ENCODE results near the gene SLC7A1. TPM values are rescaled to one million over a fixed set of nuclear protein-coding genes. Genes with fewer than 3 reads are reported as not detected.

Gene SLC7A1
- total RNA-seq, 1 donor from 2014 or later: 20.0 TPM

GRCh38 chr13:29520671-29521070 is 74.8 kb downstream of the SLC7A1 start:
- TF ChIP-seq, protein P1, sequence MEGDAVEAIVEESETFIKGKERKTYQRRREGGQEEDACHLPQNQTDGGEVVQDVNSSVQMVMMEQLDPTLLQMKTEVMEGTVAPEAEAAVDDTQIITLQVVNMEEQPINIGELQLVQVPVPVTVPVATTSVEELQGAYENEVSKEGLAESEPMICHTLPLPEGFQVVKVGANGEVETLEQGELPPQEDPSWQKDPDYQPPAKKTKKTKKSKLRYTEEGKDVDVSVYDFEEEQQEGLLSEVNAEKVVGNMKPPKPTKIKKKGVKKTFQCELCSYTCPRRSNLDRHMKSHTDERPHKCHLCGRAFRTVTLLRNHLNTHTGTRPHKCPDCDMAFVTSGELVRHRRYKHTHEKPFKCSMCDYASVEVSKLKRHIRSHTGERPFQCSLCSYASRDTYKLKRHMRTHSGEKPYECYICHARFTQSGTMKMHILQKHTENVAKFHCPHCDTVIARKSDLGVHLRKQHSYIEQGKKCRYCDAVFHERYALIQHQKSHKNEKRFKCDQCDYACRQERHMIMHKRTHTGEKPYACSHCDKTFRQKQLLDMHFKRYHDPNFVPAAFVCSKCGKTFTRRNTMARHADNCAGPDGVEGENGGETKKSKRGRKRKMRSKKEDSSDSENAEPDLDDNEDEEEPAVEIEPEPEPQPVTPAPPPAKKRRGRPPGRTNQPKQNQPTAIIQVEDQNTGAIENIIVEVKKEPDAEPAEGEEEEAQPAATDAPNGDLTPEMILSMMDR (IDR thresholded peaks at IDR 0.05; ENCODE audit: unreplicated experiment): no peak
- DNase-seq (ENCODE audit: low spot score in 2 of 2, unreplicated experiment in 2 of 2): no peak
- H3K36me3 Mint-ChIP-seq: peaks cover 17% of the 10 kb centered on the region
- peak overlapping the region; percentile 83 for H3K27ac Mint-ChIP-seq
- no peak overlapping the region for H3K4me3 Mint-ChIP-seq
- H3K4me1 Mint-ChIP-seq: peaks cover 13% of the 10 kb centered on the region
- no peaks in the 10 kb centered on the region for H3K9me3 Mint-ChIP-seq
- no peaks in the 10 kb centered on the region for H3K27me3 Mint-ChIP-seq (ENCODE audit: low read depth)

DNA sequence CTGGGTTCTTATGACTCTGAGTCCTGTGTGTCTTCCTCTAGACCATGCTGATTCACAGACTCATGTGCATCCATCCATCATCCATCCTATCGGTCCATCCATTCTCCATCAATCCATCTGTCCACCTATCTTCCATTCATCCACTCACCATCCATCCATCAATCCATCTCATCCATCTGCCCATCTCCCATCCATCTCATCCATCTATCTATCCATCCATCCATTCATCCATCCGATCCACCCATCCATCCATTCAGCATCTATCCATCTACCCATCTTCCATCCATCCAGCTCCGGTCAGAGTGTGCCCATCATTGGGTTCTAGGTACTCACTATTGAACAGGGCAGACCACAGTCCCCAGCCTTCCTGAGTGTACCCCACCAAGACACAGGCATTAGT is 75.6 kb downstream of the SLC7A1 start:
- Mint-ChIP-seq H3K36me3 (peaks cover 17% of the 10 kb centered on the region), H3K4me1 (peaks cover 13% of the 10 kb centered on the region), H3K9me3 (no peaks in the 10 kb centered on the region), H3K4me3 (no peak overlapping the region), H3K27ac (no peak overlapping the region), H3K27me3 (ENCODE audit: low read depth) (no peaks in the 10 kb centered on the region)
- no peak for DNase-seq (ENCODE audit: low spot score in 2 of 2, unreplicated experiment in 2 of 2)
- TF ChIP-seq, protein P1 (IDR thresholded peaks at IDR 0.05; ENCODE audit: unreplicated experiment): no peak

GRCh38 chr13:29516880-29517279 is 78.6 kb downstream of the SLC7A1 start:
- TF ChIP-seq, protein P1 (IDR thresholded peaks at IDR 0.05; ENCODE audit: unreplicated experiment): no peak
- H3K4me3 Mint-ChIP-seq: no peak overlapping the region
- no peaks in the 10 kb centered on the region for H3K27me3 Mint-ChIP-seq (ENCODE audit: low read depth)
- H3K4me1 Mint-ChIP-seq: peaks cover 7% of the 10 kb centered on the region
- H3K27ac Mint-ChIP-seq: no peak overlapping the region
- H3K36me3 Mint-ChIP-seq: peaks cover 17% of the 10 kb centered on the region
- DNase-seq (ENCODE audit: low spot score in 2 of 2, unreplicated experiment in 2 of 2): no peak
- no peaks in the 10 kb centered on the region for H3K9me3 Mint-ChIP-seq

DNA sequence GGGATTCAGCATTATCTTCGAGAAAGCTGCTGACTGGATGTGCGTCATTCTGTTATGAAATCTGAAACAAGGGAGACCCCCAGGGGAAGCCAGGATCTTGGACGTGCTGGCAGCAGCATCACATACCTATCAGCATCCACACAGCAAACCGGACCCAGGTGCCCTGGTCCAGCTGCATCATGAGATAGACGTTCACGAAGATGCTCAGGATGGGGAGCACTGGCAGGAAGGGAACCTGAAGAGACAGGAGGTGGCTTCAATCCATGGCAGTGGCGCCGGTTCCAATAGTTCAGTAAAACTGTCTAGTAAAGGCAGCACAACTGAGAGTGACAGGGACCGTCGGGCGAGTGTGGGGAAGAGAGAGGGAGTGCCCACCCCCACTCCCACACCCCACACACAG is 79.5 kb downstream of the SLC7A1 start:
- H3K36me3 Mint-ChIP-seq: peaks cover 11% of the 10 kb centered on the region
- H3K9me3 Mint-ChIP-seq: no peaks in the 10 kb centered on the region
- H3K4me3 Mint-ChIP-seq: no peak overlapping the region
- no peak for DNase-seq (ENCODE audit: low spot score in 2 of 2, unreplicated experiment in 2 of 2)
- H3K27me3 Mint-ChIP-seq (ENCODE audit: low read depth): no peaks in the 10 kb centered on the region
- no peak overlapping the region for H3K27ac Mint-ChIP-seq
- TF ChIP-seq, protein P1 (IDR thresholded peaks at IDR 0.05; ENCODE audit: unreplicated experiment): no peak
- H3K4me1 Mint-ChIP-seq: peaks cover 7% of the 10 kb centered on the region

DNA sequence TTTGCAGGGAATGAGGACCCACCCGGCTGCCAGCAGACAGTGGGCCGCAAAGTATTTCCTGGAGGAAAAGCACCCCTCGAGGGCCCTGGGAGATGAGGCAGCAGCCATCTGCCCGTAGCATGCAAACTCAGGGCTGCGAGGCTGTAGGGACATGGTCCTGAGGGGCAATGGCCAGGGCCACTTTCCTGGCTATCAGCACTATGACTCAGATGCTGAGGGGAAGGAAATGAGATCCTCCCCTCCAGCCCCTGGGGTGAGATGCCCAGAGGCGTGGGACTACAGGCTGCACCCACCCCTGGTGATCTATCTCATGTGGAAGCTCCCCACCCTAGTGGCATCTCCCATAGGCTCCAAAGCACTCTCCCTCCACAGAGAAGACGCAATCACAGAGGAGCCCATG is 80.1 kb downstream of the SLC7A1 start:
- Mint-ChIP-seq H3K4me3 (no peak overlapping the region), H3K27me3 (ENCODE audit: low read depth) (no peaks in the 10 kb centered on the region), H3K27ac (no peak overlapping the region), H3K9me3 (no peaks in the 10 kb centered on the region), H3K36me3 (peaks cover 11% of the 10 kb centered on the region), H3K4me1 (peaks cover under 1% of the 10 kb centered on the region)
- DNase-seq (ENCODE audit: low spot score in 2 of 2, unreplicated experiment in 2 of 2): no peak
- TF ChIP-seq, protein P1 (IDR thresholded peaks at IDR 0.05; ENCODE audit: unreplicated experiment): no peak

GRCh38 chr13:29514720-29515310 is 80.7 kb downstream of the SLC7A1 start:
- H3K9me3 Mint-ChIP-seq: no peaks in the 10 kb centered on the region
- no peaks in the 10 kb centered on the region for H3K27me3 Mint-ChIP-seq (ENCODE audit: low read depth)
- no peaks in the 10 kb centered on the region for H3K4me1 Mint-ChIP-seq
- DNase-seq (ENCODE audit: low spot score in 2 of 2, unreplicated experiment in 2 of 2): no peak
- H3K4me3 Mint-ChIP-seq: no peak overlapping the region
- TF ChIP-seq, protein P1 (IDR thresholded peaks at IDR 0.05; ENCODE audit: unreplicated experiment): no peak
- H3K27ac Mint-ChIP-seq: no peak overlapping the region
- H3K36me3 Mint-ChIP-seq: peaks cover 10% of the 10 kb centered on the region
